ENCODE data around the gene LAT.

LAT gene

GRCh38 chr16:29011112-29011511, 26.3 kb downstream of the LAT start:
- no peak for DNase-seq

- DNase-seq = no peak
Measured at GRCh38 chr16:29011851-29012250, 27.0 kb downstream of the LAT start.

- DNase-seq = no peak
Measured at GRCh38 chr16:29012913-29013553, 28.2 kb downstream of the LAT start.

GRCh38 chr16:29014561-29015069, 29.8 kb downstream of the LAT start:
- DNase-seq = no peak

GRCh38 chr16:29022196-29022595, 37.3 kb downstream of the LAT start:
- DNase-seq = no peak

GRCh38 chr16:29023279-29024277, 38.7 kb downstream of the LAT start:
- DNase-seq = no peak

- no peak for DNase-seq
Measured at GRCh38 chr16:29024278-29024677, 39.4 kb downstream of the LAT start.

- no peak for DNase-seq
Measured at GRCh38 chr16:29025218-29025617, 40.4 kb downstream of the LAT start.

GRCh38 chr16:29025735-29026134, 40.9 kb downstream of the LAT start:
- no peak for DNase-seq

GRCh38 chr16:29028457-29029167, 43.8 kb downstream of the LAT start:
- no peak for DNase-seq

GRCh38 chr16:29029168-29029994, 44.5 kb downstream of the LAT start:
- no peak for DNase-seq

GRCh38 chr16:29030086-29030840, 45.4 kb downstream of the LAT start:
- DNase-seq = no peak
